GM13976 (cell line): Measurements from ENCODE around the gene NDUFAF2.
"Not testable (repeated sequence)": the region's sequence is repeated elsewhere in the genome, so short reads cannot be mapped to it uniquely, and the experiment has no call there.

Experiments
- DNase-seq: peaks from one replicate; pipeline ENCODE4 v3.0.0; 2012; ENCODE audit warnings: low spot score
- in situ Hi-C: fragments of 300-500 bp; cut with MboI; formaldehyde crosslinking; loops from one replicate; pipeline ENCODE4 v1.12.0; 2022; ENCODE audit warnings: low sequenced_read_pairs, mixed read lengths, inconsistent platforms; ENCODE audit not compliant: unreplicated experiment
- TF ChIP-seq, protein P1 (sequence below): IDR thresholded peaks from 2 replicates; pipeline ENCODE4 v1.5.1; 2012; ENCODE audit warnings: borderline replicate concordance, mild to moderate bottlenecking; ENCODE audit not compliant: insufficient read depth; ENCODE audit errors: extremely low read depth, missing control alignments, control extremely low read depth

The NDUFAF2 gene

GRCh38 chr5:61085885-61086284 lies 140.9 kb downstream of the NDUFAF2 start:
- in situ Hi-C loops: no loop called here
- no peak for DNase-seq
- TF ChIP-seq, protein P1, sequence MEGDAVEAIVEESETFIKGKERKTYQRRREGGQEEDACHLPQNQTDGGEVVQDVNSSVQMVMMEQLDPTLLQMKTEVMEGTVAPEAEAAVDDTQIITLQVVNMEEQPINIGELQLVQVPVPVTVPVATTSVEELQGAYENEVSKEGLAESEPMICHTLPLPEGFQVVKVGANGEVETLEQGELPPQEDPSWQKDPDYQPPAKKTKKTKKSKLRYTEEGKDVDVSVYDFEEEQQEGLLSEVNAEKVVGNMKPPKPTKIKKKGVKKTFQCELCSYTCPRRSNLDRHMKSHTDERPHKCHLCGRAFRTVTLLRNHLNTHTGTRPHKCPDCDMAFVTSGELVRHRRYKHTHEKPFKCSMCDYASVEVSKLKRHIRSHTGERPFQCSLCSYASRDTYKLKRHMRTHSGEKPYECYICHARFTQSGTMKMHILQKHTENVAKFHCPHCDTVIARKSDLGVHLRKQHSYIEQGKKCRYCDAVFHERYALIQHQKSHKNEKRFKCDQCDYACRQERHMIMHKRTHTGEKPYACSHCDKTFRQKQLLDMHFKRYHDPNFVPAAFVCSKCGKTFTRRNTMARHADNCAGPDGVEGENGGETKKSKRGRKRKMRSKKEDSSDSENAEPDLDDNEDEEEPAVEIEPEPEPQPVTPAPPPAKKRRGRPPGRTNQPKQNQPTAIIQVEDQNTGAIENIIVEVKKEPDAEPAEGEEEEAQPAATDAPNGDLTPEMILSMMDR: no peak

GRCh38 chr5:61087921-61088320 lies 142.9 kb downstream of the NDUFAF2 start:
- in situ Hi-C loops: no loop called here
- TF ChIP-seq, protein P1: no peak

DNA sequence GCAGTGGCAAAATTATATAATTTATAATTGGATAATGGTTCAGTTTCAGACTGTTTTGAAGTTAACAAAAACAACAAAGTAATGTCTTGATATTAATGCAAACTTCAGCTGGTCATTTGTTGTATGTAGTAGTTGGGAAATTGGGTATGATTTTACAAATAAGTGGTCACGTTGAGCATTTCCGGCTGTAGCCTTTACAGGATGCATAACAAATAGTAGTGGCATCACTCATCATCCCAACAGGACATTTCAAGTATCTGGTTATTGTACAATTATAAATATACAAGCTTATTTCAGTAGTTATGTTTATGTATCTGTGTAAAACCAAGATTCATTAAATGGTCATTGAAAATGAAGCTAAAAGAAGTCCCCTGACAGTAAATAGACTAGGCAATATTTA lies 144.3 kb downstream of the NDUFAF2 start:
- TF ChIP-seq, protein P1: no peak
- in situ Hi-C loops: no loop called here
- no peak for DNase-seq

More at GRCh38 chr5:61087921-61088320, 142.9 kb downstream of the NDUFAF2 start:
- no peak for DNase-seq

- in situ Hi-C loops, DNase-seq: not testable (repeated sequence)
Measured at GRCh38 chr5:61093046-61093771, 148.2 kb downstream of the NDUFAF2 start.

DNA sequence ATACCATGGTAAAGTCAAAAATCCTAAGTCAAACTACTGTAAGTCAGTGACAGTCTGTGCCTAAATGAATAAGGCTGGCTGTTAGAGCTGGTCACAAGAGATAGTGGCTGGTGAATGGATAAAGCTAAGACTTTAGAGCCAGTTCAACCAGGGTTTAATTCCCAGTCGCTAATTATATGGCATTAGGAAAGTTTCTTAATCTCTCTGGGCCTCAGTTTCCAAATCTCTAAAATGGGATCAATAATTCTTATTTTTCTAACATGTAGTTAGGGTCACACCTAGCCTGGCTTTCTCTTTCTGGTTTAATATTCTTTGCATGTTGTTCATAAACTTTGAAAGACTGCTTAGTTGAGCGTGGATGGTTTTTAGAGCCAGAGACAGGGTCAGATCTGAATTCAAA lies 152.5 kb downstream of the NDUFAF2 start:
- in situ Hi-C loops: no loop called here
- TF ChIP-seq, protein P1: no peak

DNA sequence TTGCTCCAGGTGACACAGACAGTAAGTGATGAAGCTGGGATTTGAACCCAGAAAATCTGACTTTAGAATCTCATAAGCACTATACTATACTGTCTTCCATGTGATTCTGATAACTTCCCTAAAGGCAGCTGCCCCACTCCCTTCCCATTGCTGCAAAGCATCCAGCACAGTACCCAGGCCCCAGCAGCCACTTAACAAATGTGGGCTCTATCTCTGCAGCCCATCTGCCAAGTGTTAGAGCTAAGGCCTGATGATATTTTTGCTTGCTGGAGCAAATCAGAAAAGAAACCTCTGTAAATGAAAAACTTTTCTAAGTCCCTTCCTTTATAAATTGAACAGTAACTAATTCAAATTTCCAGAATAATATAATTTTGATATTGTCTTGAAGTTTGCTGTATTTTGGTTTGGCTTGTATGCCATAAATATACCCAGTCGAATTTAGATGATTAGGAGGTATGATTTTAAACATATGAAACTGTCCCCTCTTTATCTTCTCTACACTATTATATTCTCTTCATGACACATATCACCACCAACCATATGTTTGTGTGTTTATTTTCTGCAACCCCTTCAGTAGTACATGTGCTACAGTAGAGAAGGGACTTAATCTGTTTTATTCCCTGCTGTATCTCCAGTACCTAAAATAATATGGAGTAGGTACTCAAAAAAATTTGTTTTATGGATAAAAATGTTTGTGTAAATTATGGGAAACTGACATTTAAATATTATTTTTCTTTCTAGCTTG lies 153.4 kb downstream of the NDUFAF2 start:
- TF ChIP-seq, protein P1: no peak
- in situ Hi-C loops: no loop called here
- no peak for DNase-seq

More for the DNA sequence above, 152.5 kb downstream of the NDUFAF2 start:
- no peak for DNase-seq

DNA sequence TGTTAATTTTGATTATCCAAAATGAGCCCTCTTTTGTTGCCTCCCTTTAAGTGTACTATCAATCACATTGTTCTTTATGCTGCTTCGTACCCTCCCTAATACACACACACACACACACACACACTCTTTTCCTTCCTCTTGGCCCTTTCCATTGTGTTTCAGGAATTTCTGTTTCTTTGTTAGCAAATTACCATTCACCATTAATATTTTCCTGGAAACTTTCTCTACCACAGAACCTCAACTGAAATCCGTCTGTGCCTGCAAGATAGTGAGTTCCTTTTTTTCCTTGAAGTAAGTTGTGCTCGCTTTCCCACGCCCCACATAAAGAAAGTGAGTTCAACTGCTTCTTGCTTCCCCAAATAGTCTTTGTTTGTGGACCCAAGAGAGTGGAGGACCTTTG lies 155.4 kb downstream of the NDUFAF2 start:
- in situ Hi-C loops: no loop called here
- DNase-seq: no peak
- TF ChIP-seq, protein P1: no peak
